IPS-NIHi11 (cell line): ENCODE data around the gene PANK2.
"Not testable (repeated sequence)": the region's sequence is repeated elsewhere in the genome, so short reads cannot be mapped to it uniquely, and the experiment has no call there.

Experiments used
- DNase-seq: peaks from one replicate; pipeline ENCODE4 v3.0.0; 2012; ENCODE audit warnings: mixed read lengths, low spot score

The PANK2 gene

DNA sequence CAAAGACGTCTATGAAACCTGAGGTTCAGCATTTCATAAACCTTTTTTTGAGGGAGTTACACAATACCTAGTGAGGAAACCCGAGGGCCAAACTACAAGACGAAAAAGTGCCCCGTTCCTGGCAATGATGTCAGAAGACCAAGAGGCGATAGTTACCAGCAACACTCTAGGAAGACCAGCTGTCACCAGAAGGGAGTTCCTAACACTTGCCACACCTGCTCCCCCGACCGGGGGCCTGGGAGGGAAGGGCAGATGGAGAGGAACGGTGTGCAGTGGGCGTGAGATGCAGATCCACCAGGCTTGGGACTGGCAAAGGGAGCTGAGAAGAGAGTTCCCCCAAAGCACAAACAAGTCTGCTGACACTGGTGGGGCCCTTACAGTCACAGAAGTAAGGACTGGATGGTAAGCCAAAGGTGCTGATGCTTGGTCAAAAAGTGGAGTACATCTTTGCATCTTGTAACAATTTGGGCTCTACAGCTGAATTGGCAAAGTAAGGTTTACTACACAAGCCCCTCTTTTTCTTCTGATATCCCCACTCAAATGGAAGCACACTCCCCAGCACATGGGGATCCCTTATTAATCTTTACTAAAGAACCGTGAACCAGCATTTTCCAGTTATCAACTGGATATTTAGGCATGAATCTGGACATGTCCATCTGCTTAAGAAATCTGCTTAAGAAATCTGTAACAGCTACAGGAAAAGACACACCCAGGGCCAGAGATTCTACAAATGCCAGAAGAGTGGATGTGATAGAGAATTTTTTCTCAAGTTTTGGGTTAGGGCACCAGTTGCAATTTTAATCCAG lies 38.5 kb downstream of the PANK2 start:
- no peak for DNase-seq

DNA sequence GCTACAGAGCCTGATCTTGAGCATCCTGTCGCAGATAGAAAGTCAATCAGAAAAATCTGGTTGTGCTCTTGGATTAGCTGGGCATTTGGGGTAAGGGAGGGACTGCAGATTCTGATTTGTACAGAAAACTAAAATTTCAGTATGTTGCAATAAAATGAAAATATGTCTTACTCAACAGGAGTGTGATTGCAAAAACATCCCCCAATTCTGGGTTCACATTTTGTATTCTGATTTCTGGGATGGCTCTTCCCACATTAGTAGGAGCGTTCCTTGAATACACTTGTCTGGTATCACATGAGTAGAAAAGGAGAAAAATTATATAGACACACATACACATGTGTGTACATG lies 40.5 kb downstream of the PANK2 start:
- no peak for DNase-seq

DNA sequence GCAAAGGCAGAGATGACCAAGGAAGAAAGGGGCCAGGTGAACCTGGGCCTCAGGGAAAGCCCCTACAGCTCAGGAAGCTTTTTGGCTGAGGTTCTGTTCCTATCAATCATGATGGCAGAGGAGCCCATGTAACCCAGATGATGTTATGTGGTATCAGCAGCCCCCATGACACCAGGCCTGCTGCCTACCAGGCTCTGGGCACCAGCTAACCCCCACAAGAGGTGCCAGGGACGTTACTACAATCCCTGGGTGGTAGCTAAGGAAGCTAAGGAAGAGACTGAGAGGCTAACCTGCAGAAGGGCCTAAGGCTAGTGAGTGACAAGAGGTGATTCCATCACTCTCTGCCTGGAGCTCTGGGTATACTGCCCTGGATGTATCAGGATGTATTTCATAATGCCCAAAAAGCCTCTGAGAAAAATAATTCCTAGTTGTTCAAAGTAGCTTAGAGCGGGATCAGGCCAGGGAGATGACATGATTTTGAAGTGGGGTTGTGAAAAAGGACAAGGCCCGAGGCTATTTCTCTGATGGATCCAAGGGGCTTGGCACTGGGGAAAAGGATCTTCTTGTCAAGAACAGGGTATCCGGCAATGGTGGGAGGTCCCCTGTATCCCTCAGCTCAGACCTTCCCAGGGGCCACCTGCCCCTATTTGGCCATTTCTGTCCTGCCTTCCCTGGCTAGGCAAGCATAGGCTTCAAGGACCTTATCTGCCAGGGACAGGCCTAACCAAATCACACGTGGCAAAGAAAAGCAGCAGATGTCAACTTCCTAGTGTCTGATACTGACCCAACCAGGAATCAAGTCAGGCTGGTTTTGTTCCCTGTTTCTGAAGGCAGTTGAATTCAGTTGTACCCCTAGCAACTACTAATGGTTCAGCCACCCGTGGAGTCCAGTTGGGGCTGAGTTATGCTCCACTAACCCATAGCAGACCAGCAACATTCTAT lies 41.3 kb downstream of the PANK2 start:
- no peak for DNase-seq

DNA sequence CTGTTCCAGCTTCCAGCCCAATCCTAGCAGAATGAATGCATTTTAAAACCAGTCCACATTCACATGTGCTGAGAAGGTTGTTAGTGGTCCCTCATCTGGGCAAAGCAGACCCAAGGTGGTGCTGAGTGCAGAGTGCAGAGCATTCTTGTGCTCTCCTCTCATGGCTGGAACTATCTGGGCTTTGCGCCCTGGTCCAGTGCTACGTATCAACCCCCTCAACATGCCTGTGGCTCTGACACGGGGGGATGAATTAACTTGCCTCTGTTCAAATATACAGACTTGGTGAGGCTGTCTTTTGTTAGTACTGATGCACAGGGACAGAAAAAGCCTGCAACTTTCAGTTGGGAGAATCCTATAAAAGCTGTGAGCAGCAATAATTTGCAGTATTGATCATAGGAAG lies 42.5 kb downstream of the PANK2 start:
- DNase-seq: no peak

DNA sequence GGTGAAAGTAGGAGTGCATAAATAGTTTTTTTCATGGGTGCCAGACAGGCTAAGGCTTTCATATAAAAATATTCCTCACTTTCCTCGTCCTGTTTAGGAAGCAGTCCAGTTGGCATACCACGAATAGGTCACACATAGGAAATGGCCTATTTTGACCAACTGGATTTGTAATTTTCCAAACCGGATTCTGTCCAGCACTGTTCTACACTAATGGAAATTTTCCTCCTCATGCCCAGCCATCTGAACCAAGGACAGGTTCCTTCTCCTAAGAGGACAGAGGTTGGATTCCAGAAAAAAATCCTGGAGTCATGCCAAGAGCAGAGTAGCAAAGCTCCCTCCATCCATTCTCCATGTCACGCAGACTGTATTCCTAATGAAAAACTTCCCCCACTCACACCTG lies 43.1 kb downstream of the PANK2 start:
- DNase-seq: no peak

DNA sequence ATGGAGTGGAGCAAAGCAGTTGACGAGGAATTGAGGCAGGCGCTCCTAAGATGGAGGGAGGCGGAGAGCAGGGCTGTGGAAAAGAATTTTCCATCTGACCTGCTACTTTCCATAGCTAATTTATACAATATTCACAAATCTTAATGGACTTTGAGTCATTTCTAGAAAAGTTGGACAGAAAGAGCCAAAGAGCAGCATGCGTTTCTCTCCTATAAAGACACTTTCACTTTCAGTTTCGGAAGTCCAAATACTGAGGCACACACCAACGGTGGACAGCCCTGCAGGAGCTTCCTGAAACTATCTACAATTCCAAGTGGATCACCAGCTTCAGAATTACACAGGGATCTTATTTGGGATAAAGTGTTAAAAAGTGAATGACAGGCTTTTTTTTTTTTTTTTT lies 43.5 kb downstream of the PANK2 start:
- DNase-seq: no peak

DNA sequence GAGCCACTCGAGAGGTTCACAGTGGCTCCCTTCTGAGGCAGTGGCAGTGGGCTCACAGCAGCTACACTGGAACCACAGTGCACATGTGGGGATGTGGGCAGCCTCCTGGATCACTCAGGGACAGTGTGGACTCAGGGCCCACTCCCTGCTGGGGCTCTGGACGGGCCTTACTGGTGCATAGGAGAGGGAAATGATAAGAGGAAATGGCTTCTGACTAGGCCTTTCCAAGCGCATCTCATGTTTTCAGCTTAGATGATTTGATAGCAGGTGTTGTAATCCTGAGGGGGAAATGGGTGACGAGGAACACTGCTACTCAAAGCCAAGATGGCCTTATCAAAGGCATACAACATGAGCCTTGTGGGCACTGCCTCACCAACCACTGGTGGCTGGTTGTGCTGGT lies 44.0 kb downstream of the PANK2 start:
- DNase-seq: no peak

DNA sequence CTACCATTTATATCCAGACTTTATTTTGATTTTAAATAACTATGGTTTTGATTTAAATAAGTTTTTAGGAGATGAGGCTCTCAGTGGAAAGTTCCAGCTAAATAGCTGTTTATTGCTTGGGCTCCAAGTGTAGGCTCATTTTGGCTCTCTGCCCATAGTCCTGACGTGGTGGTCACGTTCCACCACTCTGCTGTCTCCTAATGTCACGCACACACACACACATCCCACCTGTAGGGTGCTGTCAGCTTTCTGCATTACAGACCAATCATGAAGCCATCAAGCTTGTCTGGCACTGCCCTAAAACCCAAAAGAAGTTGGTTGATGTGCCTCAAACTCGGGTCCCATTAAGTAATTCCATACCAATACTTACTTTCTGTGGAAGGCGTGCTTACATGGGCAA lies 45.4 kb downstream of the PANK2 start:
- DNase-seq: no peak

DNA sequence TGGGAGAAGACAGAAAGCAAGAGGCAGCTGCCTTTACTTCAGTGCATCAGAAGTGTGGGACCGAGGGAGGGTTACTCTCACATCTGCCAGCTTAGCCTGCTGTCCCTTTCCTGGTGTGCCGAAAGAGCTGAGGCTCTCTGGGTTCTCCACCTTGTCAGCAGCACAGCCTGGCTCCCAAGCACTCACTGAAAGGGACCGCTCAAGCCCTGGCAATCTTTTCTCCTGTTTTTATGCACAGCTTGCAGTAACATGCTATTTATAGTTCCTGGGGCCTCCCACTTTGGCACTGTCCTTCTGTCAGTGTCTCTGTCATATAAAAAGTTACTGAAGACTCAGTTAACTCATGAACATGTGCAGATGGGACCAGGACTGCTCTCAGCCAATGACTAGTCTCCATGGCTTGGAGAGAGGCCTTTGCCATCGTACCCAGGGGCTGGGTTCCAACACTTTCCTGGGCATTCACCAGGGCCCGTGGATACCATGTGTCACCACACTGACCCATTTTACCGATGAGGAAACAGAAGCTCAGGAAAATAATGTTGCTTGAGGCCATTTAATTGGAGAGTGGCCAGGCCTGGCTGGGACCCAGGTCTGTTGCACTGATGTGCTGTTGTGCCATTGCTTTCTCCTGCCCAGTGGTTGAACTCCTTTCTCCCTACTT lies 46.2 kb downstream of the PANK2 start:
- no peak for DNase-seq

DNA sequence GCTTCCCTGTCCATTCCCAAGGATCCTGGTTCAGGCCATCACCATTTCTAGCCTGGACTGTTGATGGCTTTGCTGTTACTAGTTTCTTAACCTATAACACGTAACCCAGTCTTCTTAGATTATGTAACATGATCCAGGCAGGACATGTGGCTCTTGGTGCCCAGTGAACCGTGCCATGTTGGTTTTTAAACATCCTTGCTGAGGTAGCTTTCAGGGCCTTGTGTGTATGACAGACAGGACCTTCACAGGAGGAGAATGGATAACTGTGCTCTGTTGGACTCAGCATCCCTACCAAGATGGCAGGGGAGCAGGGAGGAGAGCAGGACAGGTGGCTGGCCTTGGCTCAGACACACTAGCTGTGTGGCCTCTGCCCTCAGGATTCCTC lies 46.8 kb downstream of the PANK2 start:
- DNase-seq: no peak

DNA sequence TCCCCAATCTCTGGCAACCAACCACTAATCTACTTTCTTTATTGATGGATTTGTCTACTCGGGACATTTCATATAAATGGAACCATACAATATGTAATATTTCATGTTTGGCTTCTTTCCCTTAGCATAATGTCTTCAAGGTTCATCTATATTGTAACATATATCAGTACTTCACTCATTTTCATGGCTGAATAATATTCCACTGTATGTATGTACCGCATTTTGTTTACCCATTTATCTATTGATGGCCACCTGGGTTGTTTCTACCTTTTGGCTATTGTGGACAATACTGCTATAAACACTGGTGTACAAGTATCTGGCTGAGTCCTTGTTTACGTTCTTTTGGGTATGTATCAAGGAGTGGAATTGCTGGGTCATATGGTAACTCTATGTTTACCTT lies 48.4 kb downstream of the PANK2 start:
- no peak for DNase-seq

DNA sequence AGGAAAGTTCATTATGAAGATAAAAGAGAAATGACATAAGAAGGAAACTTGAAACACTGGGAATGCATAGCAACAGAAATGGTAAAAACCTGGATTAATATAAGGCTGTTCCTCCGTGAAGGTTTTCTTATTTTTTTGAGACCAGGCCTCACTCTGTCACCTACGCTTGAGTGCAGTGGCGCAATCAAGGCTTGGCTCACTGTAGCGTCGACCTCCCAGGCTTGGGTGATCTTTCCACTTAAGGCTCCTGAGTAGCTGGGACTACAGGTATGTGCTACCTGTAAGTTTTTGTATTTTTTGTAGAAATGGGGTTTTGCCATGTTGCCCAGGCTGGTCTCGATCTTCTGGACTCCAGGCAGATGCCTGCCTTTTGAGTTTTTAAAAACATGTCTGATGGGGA lies 51.7 kb downstream of the PANK2 start:
- DNase-seq: no peak

DNA sequence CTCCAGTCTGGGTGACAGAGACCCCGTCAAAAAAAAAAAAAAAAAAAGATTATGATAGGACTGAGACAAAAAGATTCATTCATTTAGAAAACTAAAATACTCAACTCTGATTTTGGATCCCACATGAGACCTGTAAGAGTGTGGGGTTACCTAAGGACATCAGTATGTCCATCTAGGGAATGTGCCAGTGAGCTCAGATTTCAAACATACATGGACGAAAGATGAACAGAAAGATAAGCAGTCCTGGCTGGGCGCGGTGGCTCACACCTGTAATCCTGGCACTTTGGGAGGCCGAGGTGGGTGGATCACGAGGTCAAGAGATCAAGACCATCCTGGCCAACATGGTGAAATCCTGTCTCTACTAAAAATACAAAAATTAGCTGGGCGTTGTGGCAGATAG lies 57.5 kb downstream of the PANK2 start:
- DNase-seq: not testable (repeated sequence)

DNA sequence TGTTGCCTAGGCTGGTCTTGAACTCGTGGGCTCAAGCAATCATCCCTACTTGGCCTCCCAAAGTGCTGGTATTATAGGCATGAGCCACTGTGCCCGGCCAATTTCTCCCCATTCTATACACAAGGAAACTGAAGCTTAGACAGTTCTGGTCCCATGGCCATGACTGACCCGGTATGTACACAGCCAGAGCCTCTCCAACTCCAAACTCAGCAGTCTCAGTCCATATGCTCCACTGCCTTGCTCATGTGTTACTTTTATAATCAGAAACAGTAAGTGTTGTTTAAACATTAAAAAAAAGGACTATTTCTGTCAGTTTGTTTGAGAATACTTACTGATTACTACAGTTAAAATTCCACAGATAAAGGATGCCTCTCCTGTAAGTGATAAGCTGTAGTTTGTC lies 75.5 kb downstream of the PANK2 start:
- no peak for DNase-seq

DNA sequence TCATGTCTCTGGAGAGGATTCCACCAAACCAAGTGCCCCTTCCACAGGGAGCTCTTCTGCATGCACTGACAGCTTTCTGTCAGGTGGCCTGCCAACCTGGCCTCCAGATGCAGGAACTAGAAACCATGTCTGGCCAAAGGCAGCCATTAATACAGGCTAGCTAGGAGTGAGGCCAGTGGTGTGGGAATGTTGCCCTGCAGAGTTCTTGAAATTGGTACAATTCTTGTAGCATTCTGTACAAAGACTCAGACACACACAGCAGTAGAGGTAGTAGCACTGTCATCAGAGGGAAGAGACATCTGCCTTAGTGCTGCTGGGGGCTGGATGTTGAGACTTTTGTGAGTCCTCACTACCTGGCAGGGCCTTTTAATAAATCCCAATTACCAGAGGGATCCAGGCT lies 77.4 kb downstream of the PANK2 start:
- DNase-seq: no peak

DNA sequence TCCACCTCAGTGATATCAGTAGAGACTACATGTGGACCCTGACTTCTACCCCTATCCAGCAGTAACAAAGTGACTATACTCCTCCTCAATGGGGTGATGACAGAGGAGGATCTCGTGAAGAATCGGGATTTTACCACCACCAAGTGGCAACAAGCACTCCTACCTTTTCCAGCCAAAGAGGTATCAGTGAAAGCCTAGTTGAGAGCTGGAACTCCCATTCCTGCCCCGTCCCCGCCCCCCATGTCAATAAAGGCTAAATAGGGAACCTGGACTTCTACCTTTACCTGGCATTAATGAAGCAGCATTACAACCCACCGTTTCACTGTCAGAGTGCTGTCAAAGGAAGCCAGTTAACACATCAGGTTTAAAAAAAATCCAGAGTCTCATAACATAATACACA lies 80.8 kb downstream of the PANK2 start:
- DNase-seq: peak; percentile 27

DNA sequence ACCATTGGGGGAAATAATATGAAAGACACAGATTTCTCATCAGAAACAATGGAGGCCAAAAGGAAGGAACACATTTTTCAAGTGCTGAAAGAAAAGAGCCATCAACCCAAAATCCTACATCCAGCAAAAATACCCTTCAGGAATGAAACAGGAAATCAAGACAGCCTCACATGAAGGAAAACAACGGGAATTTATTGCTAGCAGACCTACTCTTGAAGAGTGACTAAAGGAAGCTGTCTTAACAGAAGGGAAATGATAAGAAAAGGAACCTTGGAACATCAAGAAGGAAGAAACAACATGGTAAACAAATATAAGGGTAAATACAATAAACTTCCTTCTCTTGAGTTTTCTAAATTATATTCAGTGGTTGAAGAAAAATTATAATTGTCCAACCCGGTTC lies 82.0 kb downstream of the PANK2 start:
- DNase-seq: no peak

DNA sequence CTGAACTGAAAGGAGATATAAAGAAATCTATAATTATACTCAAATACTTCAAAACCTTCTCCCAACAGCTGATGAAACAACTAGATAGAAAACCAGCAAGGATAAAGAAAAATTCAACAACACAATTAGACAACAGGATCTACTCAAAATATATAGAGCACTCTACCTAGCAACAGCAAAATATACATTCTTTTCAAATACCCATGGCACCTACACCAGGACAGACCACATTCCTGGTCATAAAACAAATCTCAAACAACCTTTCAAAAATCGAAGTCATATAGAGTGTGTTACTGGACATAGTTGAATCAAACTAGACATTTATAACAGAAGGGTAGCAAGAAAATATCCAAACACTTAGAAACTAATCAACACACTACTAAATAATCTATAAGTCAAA lies 83.0 kb downstream of the PANK2 start:
- DNase-seq: no peak

DNA sequence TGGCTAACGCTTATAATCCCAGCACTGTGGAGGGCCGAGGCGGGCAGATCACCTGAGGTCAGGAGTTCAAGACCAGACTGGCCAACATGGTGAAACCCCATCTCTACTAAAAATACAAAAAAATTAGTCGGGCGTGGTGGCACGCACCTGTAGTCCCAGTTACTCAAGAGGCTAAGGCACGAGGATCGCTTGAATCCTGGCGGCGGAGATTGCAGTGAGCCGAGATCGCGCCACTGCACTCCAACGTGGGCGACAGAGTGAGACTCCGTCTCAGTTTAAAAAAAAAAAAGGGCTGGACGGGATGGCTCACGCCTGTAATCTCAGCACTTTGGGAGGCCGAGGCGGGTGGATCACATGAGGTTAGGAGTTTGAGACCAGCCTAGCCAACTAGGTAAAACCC lies 83.4 kb downstream of the PANK2 start:
- DNase-seq: not testable (repeated sequence)

DNA sequence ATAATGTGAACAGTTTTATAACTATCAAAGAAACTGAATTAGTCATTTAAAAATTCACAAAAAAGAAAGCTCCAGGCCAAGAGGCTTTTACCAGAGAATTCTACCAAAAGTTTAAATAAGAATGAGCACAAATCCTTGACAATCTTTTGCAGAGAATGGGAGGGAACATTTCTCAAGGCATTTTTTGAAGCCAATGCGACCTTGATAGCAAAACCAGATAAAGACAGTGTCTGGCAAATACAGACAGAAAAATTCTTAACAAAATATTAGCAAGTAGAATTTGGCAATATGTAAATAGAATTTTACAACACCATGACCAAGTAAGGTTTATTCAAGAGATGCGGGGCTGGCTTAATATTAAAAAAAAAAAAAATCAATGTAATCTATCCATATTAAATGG lies 84.5 kb downstream of the PANK2 start:
- DNase-seq: no peak

DNA sequence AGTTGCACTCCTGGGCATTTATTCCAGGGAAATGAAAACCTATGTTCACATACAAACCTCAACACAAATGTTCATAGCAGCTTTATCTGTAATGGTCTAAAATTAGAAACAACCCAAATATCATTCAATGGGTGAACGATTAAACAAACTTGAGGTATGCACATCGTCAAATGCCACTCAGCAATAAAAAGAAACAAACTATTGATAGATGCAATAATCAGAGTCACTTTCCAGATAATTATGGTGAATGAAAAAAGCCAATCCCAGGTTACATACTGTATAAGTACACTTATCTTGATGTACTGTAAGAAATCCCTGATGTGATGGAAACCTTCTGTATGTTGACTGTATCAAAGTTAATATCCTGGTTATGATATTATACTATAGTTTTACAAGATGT lies 87.3 kb downstream of the PANK2 start:
- no peak for DNase-seq
